ENCODE results near the gene PIMREG.
"Not testable (repeated sequence)": the region's sequence is repeated elsewhere in the genome, so short reads cannot be mapped to it uniquely, and the experiment has no call there.

PIMREG gene

GRCh38 chr17:6475411-6475810, 31.2 kb downstream of the PIMREG start:
- no peak for DNase-seq (ENCODE audit: low read depth, low spot score)
- no peak overlapping the region for H3K27ac ChIP-seq

GRCh38 chr17:6476076-6476809, 32.0 kb downstream of the PIMREG start:
- DNase-seq (ENCODE audit: low read depth, low spot score) = no peak
- H3K27ac ChIP-seq = no peak overlapping the region

- H3K27ac ChIP-seq = no peak overlapping the region
- no peak for DNase-seq (ENCODE audit: low read depth, low spot score)
These were observed 32.5 kb downstream of the PIMREG start for GRCh38 chr17:6476810-6477179.

GRCh38 chr17:6477831-6478383, 33.7 kb downstream of the PIMREG start:
- H3K27ac ChIP-seq = no peak overlapping the region
- DNase-seq (ENCODE audit: low read depth, low spot score) = no peak

GRCh38 chr17:6478486-6478885, 34.2 kb downstream of the PIMREG start:
- no peak for DNase-seq (ENCODE audit: low read depth, low spot score)
- H3K27ac ChIP-seq = no peak overlapping the region

- no peak overlapping the region for H3K27ac ChIP-seq
- DNase-seq (ENCODE audit: low read depth, low spot score) = no peak
These were observed 35.5 kb downstream of the PIMREG start for GRCh38 chr17:6479622-6480302.

- no peak overlapping the region for H3K27ac ChIP-seq
- DNase-seq (ENCODE audit: low read depth, low spot score) = no peak
These were observed 36.0 kb downstream of the PIMREG start for GRCh38 chr17:6480303-6480675.

- no peak for DNase-seq (ENCODE audit: low read depth, low spot score)
- H3K27ac ChIP-seq = no peak overlapping the region
These were observed 37.8 kb downstream of the PIMREG start for GRCh38 chr17:6482105-6482455.

GRCh38 chr17:6482796-6483195, 38.5 kb downstream of the PIMREG start:
- DNase-seq (ENCODE audit: low read depth, low spot score); H3K27ac ChIP-seq: not testable (repeated sequence)

GRCh38 chr17:6483507-6483906, 39.3 kb downstream of the PIMREG start:
- DNase-seq (ENCODE audit: low read depth, low spot score) = no peak

GRCh38 chr17:6485646-6486412, 41.6 kb downstream of the PIMREG start:
- no peak for DNase-seq (ENCODE audit: low read depth, low spot score)
- no peak overlapping the region for H3K27ac ChIP-seq

More at GRCh38 chr17:6483507-6483906, 39.3 kb downstream of the PIMREG start:
- no peak overlapping the region for H3K27ac ChIP-seq

- no peak overlapping the region for H3K27ac ChIP-seq
- DNase-seq (ENCODE audit: low read depth, low spot score) = no peak
These were observed 43.2 kb downstream of the PIMREG start for GRCh38 chr17:6487251-6488007.

GRCh38 chr17:6488008-6488539, 43.8 kb downstream of the PIMREG start:
- H3K27ac ChIP-seq = no peak overlapping the region
- no peak for DNase-seq (ENCODE audit: low read depth, low spot score)

- no peak overlapping the region for H3K27ac ChIP-seq
- no peak for DNase-seq (ENCODE audit: low read depth, low spot score)
These were observed 44.8 kb downstream of the PIMREG start for GRCh38 chr17:6489016-6489550.

GRCh38 chr17:6491071-6491700, 46.9 kb downstream of the PIMREG start:
- DNase-seq (ENCODE audit: low read depth, low spot score) = no peak
- no peak overlapping the region for H3K27ac ChIP-seq

- H3K27ac ChIP-seq = no peak overlapping the region
- DNase-seq (ENCODE audit: low read depth, low spot score) = no peak
These were observed 48.8 kb downstream of the PIMREG start for GRCh38 chr17:6492892-6493674.

GRCh38 chr17:6494239-6494941, 50.1 kb downstream of the PIMREG start:
- no peak for DNase-seq (ENCODE audit: low read depth, low spot score)
- no peak overlapping the region for H3K27ac ChIP-seq

Measured in epithelial cell of prostate (primary cell).